Body of pancreas (tissue), 4 donors: ENCODE measurements around the gene DCDC2B. TPM values are rescaled to one million over a fixed set of nuclear protein-coding genes. Genes with fewer than 3 reads are reported as not detected.

Source experiments
- ATAC-seq: fragments of 150-250 bp; one replicate; pipeline ENCODE4 v1.9.1; 2016
- DNase-seq, 4 donors: peaks; one replicate each; pipeline ENCODE4 v3.0.0-alpha.2; 2019
- H3K27ac ChIP-seq, 4 donors: fragments of 200-600 bp; sonication (generic); 1 replicate in 3 of 4; 2 replicates in 1 of 4; pipeline versions ENCODE4 v1.5.1 to v1.6.1; 2016 to 2019; ENCODE audit warnings: mild to moderate bottlenecking in 1 of 4, mixed read lengths in 1 of 4, moderate library complexity in 1 of 4
- H3K27me3 ChIP-seq, 2 donors: fragments of 200-600 bp; sonication (generic); one replicate each; pipeline ENCODE4 v1.6.0; 2016; ENCODE audit warnings: mild to moderate bottlenecking in 1 of 2
- H3K36me3 ChIP-seq, 2 donors: fragments of 200-600 bp; sonication (generic); replicated peaks in 1 of 2; 2 replicates each; pipeline ENCODE4 v1.5.1; 2016; ENCODE audit warnings: low read depth in 2 of 2; ENCODE audit not compliant: insufficient read depth in 1 of 2
- H3K4me1 ChIP-seq: fragments of 200-600 bp; sonication (generic); one replicate; pipeline ENCODE4 v1.6.0; 2016
- H3K4me3 ChIP-seq, 2 donors: fragments of 200-600 bp; sonication (generic); 1 replicate in 1 of 2; 2 replicates in 1 of 2; pipeline ENCODE4 v1.5.1; 2016 to 2019
- H3K9me3 ChIP-seq, 3 donors: fragments of 200-600 bp; sonication (generic); 1 replicate in 2 of 3; 2 replicates in 1 of 3; pipeline ENCODE4 v1.5.1; 2016
- CTCF ChIP-seq, 7 experiments: fragments of 450-650 bp in 4 of 7; fragments of 200-600 bp in 3 of 7; sonication (generic) in 3 of 7; IDR thresholded peaks; one replicate each; pipeline ENCODE4 v1.5.1; 2016 to 2019; ENCODE audit warnings: antibody characterized with exemption in 7 of 7
- POLR2A ChIP-seq, 3 donors: fragments of 450-650 bp; IDR thresholded peaks; one replicate each; pipeline ENCODE4 v1.6.1; 2016; ENCODE audit warnings: antibody characterized with exemption in 3 of 3, mild to moderate bottlenecking in 2 of 3
- WGBS, 2 donors: methylation state at CpG; one replicate each; pipeline ENCODE4 v1.1.5; 2017; 5-methylcytosine and 5-hydroxymethylcytosine counted together
- intact Hi-C: fragments of 100-400 bp; cut with DNase I; formaldehyde crosslinking; loops from one replicate; pipeline ENCODE4 v1.15.1; 2023
- total RNA-seq, 2 donors: library from RNA; depleted of rRNA; stranded (reverse); fragments of >200 nt; gene quantifications; one replicate each; pipeline ENCODE4 v1.1.0, GENCODE V29; 2016

DCDC2B gene
- total RNA-seq, 2 donors from 2014 or later: not detected

- no peaks in the 10 kb centered on the region for H3K27me3 ChIP-seq
- peak; percentile 38 for ATAC-seq
- peaks cover 2 to 5% of the 10 kb centered on the region in 2 donors for H3K36me3 ChIP-seq
- 5 to 7% methylated on average over 11 to 25 of the region's 26 CpGs for WGBS, 2 donors
- H3K4me3 ChIP-seq: peak overlapping the region; percentile 52 to 56
- H3K9me3 ChIP-seq: no peaks in the 10 kb centered on the region
- DNase-seq: peak; percentile 64 to 75 (median 72)
- TF ChIP-seq POLR2A (IDR thresholded peaks at IDR 0.05) (peak in 2 of 3 donors; percentile 14 to 19), CTCF (IDR thresholded peaks at IDR 0.05) (peak in 1 of 7 experiments; percentile 18)
- peaks cover 36% of the 10 kb centered on the region for H3K4me1 ChIP-seq
- intact Hi-C loops: no loop called here
- peak overlapping the region; percentile 72 to 77 (median 74) for H3K27ac ChIP-seq
Observed at GRCh38 chr1:32201011-32201855, 7.7 kb upstream of the DCDC2B start.

GRCh38 chr1:32204943-32205361 is 3.9 kb upstream of the DCDC2B start:
- H3K27ac ChIP-seq: peak overlapping the region in 3 of 4 donors; percentile 44 to 64 (median 60)
- TF ChIP-seq CTCF (IDR thresholded peaks at IDR 0.05): no peak
- no peak for TF ChIP-seq POLR2A (IDR thresholded peaks at IDR 0.05)
- no peaks in the 10 kb centered on the region for H3K9me3 ChIP-seq
- intact Hi-C loops: no loop called here
- DNase-seq (peak in 2 of 4 donors; percentile 30 to 39), ATAC-seq (peak; percentile 10)
- H3K27me3 ChIP-seq: no peaks in the 10 kb centered on the region
- peaks cover 42% of the 10 kb centered on the region for H3K4me1 ChIP-seq
- WGBS, 2 donors: 17 to 27% methylated on average over 21 to 26 of the region's 26 CpGs
- H3K4me3 ChIP-seq: peak overlapping the region; percentile 62 to 66
- no peaks in the 10 kb centered on the region for H3K36me3 ChIP-seq

- peak within 1 kb of the TSS; percentile 62 to 66 for H3K4me3 ChIP-seq
- intact Hi-C loops: no loop called here
- H3K9me3 ChIP-seq: no peaks in the 10 kb centered on the region
- no peaks in the 10 kb centered on the region for H3K27me3 ChIP-seq
- DNase-seq (peak; percentile 91 to 93 (median 92)), ATAC-seq (peak; percentile 89)
- peak within 1 kb of the TSS; percentile 29 to 64 (median 52) for H3K27ac ChIP-seq
- no peaks in the 10 kb centered on the region for H3K36me3 ChIP-seq
- 0 to 1% methylated on average over 9 to 77 of the region's 77 CpGs for WGBS, 2 donors
- peaks cover 36% of the 10 kb centered on the region for H3K4me1 ChIP-seq
- TF ChIP-seq CTCF (IDR thresholded peaks at IDR 0.05): peak in 1 of 7 experiments; percentile 24
- peak; percentile 57 to 90 (median 84) for TF ChIP-seq POLR2A (IDR thresholded peaks at IDR 0.05)
Observed at GRCh38 chr1:32205401-32206370, 3.2 kb upstream of the DCDC2B start, which contains the start of gene IQCC. Gene IQCC (plus strand): TSS chr1:32205671. CDS start chr1:32205682, 11 bp downstream.

- peak overlapping the region in 2 of 4 donors; percentile 31 to 47 for H3K27ac ChIP-seq
- DNase-seq: no peak
- H3K9me3 ChIP-seq: no peaks in the 10 kb centered on the region
- H3K4me3 ChIP-seq: no peak overlapping the region
- no peaks in the 10 kb centered on the region for H3K36me3 ChIP-seq
- H3K27me3 ChIP-seq: no peaks in the 10 kb centered on the region
- ATAC-seq: no peak
- intact Hi-C loops: no loop called here
- 79 to 82% methylated on average over 6 of the region's 6 CpGs for WGBS, 2 donors
- TF ChIP-seq POLR2A (IDR thresholded peaks at IDR 0.05) (no peak), CTCF (IDR thresholded peaks at IDR 0.05) (no peak)
- peaks cover 22% of the 10 kb centered on the region for H3K4me1 ChIP-seq
Observed at GRCh38 chr1:32208469-32208868, 420 bp upstream of the DCDC2B start.
